ENCODE data around the gene PIH1D1.

Gene PIH1D1

DNA sequence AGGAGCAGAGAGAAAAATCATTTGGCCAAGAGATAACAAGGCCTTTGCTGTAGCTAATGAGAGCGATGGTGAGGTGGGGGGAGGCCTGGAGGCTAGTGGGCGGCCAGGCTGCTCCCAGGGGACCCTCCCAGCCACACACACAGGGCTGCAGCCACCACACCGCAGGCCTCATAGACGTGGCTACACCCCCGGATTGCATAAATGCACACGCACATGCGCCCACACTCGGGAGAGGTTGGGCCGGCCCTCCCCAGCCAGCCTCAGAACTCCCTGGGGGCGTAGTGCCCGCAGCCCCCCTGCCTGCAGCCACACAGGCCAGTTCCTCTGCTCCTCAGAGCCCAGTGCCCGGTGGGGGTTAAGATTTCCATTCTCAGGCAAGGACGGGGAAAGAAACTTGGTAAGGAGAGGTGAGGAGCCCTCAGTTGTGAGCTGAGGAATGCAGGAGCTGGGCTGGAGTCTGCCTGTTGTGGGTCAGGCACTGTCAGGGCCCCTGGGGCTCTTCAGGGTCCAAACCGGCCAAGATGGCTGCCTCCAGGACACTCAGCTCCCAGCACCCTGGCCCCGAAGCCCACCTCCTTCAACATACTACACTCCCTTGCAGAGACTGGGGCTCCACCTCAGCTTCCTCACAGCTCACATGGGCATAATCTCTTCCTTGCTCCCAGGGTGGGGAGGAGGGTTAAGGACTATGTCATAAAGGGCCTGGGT is 36.4 kb downstream of the PIH1D1 start:
- no peak for DNase-seq

DNA sequence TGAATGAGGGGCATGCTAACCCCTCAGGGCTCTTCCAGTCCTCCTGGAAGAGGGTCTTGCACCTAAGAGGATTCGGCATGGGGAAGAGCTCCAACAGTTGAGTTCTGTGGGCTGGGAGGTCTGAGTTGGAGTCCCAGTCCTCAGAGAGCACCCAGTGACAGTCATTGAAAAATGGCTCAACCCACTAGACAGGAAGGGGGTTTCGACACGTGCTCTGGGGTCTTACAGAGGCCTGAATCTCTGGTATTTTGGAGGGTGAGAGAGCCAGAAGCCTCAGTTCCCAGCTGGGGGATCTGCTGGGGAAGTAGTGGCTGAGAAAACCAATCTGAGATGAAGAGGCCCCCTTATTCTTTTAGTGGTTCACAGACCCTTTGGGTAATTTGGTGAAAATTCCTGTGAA is 37.4 kb downstream of the PIH1D1 start:
- no peak for DNase-seq

DNA sequence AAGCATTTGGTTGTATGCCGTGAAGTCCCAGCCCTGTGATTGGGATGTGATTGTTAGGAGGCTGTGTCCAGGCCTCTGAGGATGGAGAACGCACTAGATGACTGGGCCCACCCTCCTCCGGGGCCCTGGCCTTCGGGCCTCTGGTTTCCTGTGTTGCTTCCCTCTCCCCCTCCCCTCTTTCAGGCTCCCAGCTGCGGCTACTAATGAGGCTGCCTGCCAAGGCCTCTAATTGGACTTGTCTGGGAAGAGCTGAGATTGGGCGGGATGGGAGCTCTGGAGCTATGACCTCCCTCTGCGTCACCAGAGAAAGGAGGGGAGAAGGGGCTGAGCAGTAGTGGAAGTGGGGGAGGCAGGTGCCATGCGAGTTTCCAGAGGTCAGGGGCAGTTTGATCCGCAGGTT is 38.3 kb downstream of the PIH1D1 start:
- no peak for DNase-seq

DNA sequence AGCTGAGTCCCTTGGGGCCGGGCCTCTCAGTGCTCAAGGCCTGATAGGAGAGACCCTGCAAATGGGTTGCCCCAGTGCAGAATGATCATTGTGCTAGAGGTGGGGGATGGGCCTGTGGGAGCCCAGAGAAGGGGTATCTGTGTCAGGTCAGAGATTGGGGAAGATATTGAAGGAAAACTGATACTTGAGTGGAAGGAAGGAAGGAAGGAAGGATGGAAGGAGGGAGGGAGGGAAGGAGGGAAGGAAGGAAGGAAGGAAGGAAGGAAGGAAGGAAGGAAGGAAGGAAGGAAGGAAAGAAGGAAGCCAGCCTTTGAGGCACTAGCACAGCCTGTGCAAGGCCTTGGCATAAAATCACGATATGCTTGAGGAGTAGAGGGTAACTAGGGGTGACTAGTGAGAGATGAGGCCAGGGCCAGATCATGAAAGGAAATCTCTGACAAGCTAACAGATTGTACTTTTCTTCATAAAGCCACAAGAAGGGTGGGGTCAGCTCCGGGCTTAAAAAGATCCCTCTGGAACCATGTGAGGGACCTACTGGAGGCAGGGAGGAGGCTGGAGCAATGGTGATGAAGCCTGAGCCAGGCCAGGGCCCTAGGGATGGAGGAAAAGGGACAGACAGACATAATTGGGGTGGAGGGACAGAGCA is 39.8 kb downstream of the PIH1D1 start:
- DNase-seq: no peak

GRCh38 chr19:49409441-49410029 is 42.1 kb downstream of the PIH1D1 start:
- no peak for DNase-seq

DNA sequence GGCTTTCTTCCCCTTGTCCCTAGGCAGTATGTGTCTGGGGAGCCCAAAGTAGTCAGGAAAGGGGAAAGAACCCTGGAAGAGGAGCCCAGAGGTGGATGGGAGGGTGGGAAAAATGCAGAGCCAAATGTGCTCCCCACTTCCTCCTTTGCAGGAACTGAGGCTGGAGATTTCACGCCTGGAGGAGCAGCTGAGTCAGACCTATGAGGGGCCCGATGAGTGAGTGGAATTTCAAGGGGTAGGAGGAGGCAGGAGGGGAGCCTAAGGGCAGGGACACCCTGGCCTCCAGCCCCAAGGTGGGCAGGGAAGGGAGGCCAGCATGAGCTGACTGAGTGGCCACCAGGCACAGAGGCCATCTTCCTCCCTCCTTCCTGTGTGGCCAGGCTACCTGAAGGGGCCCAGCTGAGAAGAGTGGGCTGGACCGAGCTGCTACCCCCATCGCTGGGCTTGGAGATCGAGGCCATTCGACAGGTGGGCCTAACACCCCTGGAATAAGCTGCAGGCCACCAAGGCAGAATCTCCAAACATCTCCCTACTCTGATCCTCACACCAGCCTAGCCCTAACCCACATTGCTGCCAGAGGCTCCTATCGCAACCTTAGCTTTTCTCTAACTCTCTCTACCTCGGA is 42.7 kb downstream of the PIH1D1 start:
- no peak for DNase-seq

GRCh38 chr19:49407482-49408015 is 44.1 kb downstream of the PIH1D1 start:
- no peak for DNase-seq

DNA sequence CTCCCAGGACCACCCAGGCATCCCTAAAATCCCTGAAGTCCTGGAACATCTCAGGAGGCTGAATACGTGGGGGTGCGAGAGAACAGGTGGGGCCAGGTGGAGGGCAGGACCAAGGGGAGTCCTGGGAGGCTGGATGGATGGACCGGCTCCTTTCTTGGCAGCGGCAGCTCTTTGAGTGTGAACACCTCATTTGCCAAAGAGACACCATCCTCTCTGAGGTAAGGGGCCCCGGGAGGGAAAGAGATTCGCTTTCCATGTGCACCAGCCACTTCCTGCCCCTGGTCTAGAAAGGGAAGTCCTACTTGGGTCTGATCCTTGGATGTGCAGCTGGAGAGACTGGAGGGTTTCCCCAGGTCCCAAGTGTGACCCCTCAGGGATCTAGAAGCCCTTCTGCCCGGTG is 44.5 kb downstream of the PIH1D1 start:
- DNase-seq: no peak

DNA sequence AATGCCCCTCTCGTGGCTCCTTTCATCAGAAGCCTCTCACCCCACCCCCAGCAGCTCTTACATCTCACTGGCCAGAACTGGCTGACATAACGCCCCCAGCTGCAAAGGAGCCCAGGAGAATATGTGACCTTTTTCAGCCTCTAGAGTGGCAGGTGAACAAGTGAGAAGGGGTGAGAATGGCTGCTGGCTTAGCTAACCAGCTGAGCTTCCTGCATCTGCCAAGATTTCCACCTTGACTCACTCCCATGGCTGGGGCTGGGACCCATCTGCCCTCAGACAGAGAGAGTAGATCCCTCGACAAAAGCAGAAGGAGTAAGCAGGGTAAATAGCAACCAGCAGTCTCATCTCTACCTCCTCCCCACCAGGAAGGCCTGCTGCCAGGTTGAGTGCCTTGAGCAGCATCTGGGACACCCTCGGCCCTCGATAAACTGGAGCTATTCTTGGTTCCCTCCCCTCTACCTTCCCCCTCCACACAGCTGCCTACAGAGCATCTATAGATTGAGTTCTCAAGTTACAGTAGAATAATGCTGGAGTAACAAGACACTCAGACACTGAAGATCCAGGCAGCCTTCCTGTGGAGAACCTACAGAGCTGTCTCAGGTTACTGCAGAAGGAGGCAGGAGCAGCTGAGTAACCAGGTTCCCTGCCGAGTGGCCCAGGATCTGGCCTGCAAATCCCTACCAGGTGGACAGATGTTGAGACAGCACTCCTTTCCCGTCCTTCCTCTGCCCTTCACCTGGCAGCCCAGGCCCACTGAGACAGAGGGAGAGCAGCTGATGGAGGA is 48.0 kb downstream of the PIH1D1 start:
- DNase-seq: peak; percentile 95

GRCh38 chr19:49400029-49400428 is 51.6 kb downstream of the PIH1D1 start:
- DNase-seq: no peak

DNA sequence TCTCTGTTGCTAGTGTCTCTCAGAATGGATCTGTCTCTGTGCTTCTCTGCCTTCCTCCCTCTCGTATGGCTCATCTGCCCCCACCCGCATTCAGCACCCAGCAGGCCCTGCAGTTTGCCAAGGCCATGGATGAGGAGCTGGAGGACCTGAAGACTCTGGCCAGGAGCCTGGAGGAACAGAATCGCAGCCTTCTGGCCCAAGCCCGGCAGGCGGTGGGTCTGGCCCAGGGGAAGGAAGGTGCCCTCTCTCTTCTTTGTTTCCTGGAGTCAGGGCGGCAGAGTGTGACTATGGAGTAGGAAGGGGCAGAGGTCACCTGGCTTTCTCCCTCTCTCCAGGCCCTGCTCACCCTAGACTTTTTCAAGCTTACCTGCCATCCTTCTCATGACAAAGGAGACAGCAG is 52.7 kb downstream of the PIH1D1 start:
- no peak for DNase-seq

DNA sequence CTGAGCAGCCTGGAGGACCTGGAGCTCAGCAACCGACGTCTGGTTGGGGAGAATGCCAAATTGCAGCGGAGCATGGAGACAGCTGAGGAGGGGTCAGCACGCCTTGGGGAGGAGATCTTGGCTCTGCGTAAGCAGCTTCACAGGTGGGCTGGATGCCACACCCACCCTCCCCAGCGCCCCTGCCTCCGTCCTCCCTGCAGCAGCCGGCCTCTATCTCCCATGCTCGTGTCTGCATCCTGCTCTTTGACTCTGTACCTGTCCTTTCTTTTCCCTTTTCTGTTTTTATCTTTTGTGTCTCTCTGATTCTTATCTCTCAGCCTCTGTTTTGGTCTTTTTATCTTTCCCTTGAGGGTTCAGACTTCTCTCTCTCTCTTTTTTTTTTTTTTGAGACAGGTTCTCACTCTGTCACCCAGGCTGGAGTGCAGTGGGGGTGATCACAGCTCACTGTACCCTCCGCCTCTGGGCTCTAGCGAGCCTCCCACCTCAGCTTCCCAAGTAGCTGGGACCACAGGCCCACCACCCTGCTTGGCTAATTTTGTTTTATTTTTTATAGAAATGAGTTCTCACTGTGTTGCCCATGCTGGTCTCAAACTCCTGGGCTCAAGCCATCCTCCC is 53.5 kb downstream of the PIH1D1 start:
- no peak for DNase-seq

DNA sequence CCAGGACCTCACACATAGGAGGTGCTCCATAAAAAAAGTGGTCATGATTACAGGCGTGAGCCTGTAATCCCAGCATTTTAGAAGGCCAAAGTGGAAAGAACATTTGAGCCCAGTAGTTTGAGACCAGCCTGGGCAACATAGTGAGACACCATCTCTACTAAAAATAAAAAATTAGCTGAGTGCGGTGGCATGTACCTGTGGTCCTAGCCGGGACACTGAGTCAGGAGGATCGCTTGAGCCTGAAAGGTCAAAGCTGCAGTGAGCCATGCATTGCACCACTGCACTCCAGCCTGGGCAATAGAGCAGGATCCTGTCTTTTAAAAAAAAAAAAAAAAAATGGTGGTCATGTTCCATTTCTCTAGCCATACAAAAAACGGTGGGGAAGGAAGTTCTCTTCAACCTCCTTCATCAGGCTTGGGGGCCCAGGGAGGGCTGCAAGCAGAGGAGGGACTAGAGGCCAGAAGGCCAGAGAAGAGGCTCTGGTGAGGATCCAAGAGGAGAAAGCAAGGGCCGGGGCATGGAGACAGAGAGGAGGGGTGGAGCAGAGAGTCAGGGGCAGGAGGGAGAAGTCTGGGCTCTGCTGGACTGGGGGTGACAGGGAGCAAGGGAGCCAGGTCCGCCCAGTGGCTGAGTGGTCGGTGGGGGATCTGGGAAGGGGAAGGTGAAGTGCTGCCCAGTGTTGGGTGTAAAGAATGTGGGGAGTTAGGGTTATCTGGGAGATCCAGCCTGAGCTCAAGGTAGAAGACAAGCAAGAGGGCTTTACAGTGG is 54.7 kb downstream of the PIH1D1 start:
- no peak for DNase-seq

All from NCI-H2029 (cell line).